HG03280 (cell line): ENCODE results near the gene TPTE2.
"Not testable (repeated sequence)": the region's sequence is repeated elsewhere in the genome, so short reads cannot be mapped to it uniquely, and the experiment has no call there.

Experiments used
- ATAC-seq: cut with Tn5 transposase; IDR thresholded peaks from one replicate; pipeline ENCODE4 v1.9.1; 2021; ENCODE audit warnings: mild to moderate bottlenecking, moderate library complexity; ENCODE audit not compliant: unreplicated experiment

TPTE2 gene

GRCh38 chr13:19572280-19572679, 10.9 kb upstream of the TPTE2 start:
- ATAC-seq = no peak

GRCh38 chr13:19567820-19568534, 6.6 kb upstream of the TPTE2 start:
- peak; percentile 55 for ATAC-seq

- no peak for ATAC-seq
These were observed 253 bp upstream of the TPTE2 start for GRCh38 chr13:19561585-19561984.

GRCh38 chr13:19560672-19561071, 660 bp downstream of the TPTE2 start:
- ATAC-seq = not testable (repeated sequence)

GRCh38 chr13:19559739-19560138, 1.6 kb downstream of the TPTE2 start:
- not testable (repeated sequence) for ATAC-seq

GRCh38 chr13:19557287-19557686, 4.0 kb downstream of the TPTE2 start:
- ATAC-seq = not testable (repeated sequence)

GRCh38 chr13:19549245-19549644, 12.1 kb downstream of the TPTE2 start:
- ATAC-seq = not testable (repeated sequence)

- ATAC-seq = not testable (repeated sequence)
These were observed 35.7 kb downstream of the TPTE2 start for GRCh38 chr13:19525634-19526033.

GRCh38 chr13:19519049-19519448, 42.3 kb downstream of the TPTE2 start:
- ATAC-seq = no peak

- ATAC-seq = not testable (repeated sequence)
These were observed 53.7 kb downstream of the TPTE2 start for GRCh38 chr13:19507623-19508022.

GRCh38 chr13:19460126-19460525, 101.2 kb downstream of the TPTE2 start:
- ATAC-seq = not testable (repeated sequence)

GRCh38 chr13:19439056-19439686, 122.2 kb downstream of the TPTE2 start:
- not testable (repeated sequence) for ATAC-seq

- not testable (repeated sequence) for ATAC-seq
These were observed 123.6 kb downstream of the TPTE2 start for GRCh38 chr13:19437780-19438179.

GRCh38 chr13:19422236-19422635, 139.1 kb downstream of the TPTE2 start:
- ATAC-seq = not testable (repeated sequence)

- not testable (repeated sequence) for ATAC-seq
These were observed 148.8 kb downstream of the TPTE2 start for GRCh38 chr13:19412494-19412893.

- ATAC-seq = not testable (repeated sequence)
These were observed 178.4 kb downstream of the TPTE2 start for GRCh38 chr13:19382746-19383511.

- no peak for ATAC-seq
These were observed 179.2 kb downstream of the TPTE2 start for GRCh38 chr13:19382111-19382510.
